ENCODE data around the gene SLC1A3. TPM values are rescaled to one million over a fixed set of nuclear protein-coding genes. Genes with fewer than 3 reads are reported as not detected.

Gene SLC1A3
- total RNA-seq, 2 donors from 2014 or later = 24.1 to 44.4 TPM

DNA sequence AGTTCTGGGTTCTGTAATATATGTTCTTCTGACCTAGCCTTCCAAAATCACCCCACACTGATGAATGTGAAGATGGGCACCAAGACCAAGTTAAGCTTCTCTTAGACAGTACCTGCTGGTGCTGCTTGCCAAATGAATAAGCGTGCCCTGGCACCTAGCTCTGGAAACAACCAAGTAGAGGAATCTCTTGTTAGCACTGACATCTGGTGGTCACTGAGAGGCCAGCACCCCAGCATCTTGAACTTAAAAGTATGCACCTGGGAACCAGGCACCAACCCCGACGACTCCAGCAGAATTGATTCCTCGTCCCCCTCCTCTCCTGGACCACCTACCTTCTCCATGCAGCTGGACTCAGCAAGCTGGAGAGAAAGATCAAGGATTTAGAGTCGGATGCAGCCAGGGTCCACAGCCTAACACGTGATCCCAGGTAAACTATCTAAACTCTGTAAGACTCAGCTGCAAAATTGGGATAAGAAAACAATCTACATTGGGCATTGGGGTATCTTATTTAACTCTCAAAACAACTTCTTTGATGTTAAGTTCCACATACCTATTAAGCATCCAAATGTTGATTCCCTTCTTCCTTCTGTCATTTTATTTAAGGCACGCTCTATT is 89.8 kb downstream of the SLC1A3 start:
- intact Hi-C loops (cut with DNase I) = no loop called here
- no peak for DNase-seq (ENCODE audit: low spot score)

DNA sequence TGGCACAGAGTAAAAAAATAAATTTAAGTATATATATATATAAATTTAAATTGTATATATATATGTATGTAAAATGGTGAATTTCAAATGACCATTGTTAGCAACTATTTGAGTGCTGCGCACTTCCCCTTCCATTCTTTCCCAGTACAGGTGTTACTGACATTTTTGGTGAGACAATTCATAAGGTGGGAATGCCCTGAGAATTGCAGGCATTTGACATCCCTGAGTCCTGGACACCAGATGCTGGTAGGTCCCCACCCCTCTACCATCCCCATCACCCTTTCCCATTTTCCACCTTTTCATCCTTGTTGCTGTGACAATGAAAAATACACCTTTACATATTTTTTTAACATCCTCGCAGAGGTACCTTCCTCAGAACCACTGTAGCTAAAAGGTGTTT is 91.6 kb downstream of the SLC1A3 start:
- DNase-seq (ENCODE audit: low spot score) = no peak
- intact Hi-C loops (cut with DNase I) = no loop called here

DNA sequence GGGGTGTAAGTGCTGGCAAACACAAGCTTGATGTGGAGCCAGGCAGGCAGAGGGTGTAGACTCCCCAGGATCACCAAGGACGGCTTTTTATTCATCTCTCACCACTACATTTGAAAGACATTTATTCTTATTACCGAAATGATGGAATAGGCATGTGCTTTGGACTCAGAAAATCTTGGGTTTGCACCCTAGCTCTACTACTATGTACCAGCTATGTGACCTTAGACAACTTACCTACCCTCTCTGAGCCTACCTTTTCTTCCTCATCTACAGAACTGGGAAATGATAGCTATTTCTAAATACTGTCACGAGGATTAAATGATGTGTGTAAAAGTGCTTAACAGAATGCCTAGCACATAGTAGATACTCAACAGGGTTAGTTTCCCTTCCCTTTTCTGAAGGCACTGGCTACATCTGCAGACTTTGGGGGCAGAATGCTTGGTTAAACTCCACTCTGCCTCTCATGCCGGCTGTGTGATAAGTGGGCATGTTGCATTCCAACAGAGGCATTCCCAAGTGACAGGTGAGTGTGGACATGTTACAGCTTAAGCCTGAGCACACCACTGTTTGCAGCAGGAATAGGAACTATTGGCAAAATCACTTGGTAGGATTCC is 94.8 kb downstream of the SLC1A3 start:
- no peak for DNase-seq (ENCODE audit: low spot score)
- intact Hi-C loops (cut with DNase I) = no loop called here

DNA sequence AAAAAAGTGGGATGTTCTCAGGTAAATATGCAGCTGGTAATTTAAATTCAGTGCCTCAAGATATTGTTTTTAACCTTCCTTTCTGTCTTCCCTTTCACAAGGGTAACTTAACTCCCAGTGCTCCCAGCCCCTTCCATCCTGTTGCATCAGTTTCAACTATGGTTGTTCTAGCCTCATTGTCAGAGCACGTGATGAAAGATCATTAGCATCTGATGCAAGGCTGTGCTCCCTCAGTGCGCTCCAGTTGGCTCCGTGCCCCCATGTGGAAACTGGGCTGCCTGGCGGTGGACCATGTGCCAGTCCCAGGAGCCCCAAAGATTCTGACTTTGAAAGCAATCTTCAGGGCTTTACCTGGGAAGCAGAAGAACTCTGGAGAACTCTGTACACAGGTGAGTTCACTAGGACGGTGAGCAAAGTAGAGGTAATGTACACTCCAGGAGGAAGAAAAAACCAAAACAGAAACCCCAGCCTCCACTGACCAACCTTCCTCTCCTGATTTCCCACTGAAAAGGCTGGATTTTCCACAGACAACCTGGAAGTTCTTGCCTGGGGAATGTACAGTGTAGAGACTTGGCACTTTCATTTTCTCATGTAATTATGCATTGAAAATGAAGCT is 96.9 kb downstream of the SLC1A3 start:
- DNase-seq (ENCODE audit: low spot score) = no peak
- intact Hi-C loops (cut with DNase I) = no loop called here

DNA sequence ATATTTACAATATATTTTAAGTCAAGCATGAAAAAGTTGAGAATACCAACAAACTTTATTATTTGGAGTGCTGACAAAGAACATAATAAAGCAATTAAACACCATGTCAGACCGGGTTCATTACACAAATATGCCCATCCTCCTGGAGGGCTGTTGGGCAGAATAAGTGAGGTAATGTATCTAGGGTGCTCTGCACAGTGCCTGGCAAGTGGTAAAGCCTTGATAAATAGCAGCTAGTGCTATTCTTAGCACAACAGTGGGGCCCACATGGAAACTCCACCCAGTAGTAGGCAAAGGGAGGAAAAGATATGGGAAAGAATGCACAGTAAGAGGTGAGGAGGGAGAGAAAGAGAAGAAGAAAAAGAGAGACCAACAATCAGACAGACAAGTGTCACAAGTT is 97.7 kb downstream of the SLC1A3 start:
- intact Hi-C loops (cut with DNase I) = no loop called here
- DNase-seq (ENCODE audit: low spot score) = no peak

DNA sequence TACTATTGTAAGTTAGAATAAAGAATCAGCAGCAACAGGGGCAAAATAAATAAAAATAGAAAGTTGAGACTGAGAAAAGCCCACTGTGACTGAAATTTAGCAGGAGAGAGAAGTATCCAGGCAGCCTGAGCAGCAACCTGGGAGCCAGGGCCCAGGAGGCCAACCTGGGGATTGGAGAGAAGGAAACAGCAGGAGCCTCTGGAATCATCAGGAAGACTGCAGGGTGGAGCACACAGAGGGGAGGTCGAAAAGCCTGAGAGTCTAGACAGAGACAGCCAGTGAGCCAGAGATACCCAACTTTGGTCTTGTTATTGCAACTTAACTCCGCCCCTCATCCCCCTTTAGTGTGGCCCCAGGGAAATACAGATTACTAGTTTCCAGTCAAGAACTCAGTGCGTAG is 98.6 kb downstream of the SLC1A3 start:
- no peak for DNase-seq (ENCODE audit: low spot score)
- intact Hi-C loops (cut with DNase I) = no loop called here

DNA sequence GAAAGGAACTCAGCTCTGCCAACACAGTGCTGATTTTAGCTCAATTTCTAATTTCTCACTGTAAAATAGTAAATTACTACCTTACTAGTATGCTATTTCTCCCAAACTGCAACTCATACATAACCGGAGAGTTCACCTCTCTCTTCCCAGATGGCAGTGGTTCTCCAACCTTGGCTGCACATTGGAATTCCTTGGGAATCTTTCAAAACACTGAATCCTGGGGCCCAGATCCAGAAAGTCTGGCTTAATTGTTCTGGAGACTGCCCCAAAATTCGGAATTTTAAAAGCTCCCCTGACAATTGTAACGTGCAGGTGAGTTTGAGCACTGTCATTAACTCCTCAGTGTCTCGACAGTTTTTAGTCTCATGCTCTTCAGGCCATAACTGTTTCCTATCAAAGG is 100.3 kb downstream of the SLC1A3 start:
- DNase-seq (ENCODE audit: low spot score) = no peak
- intact Hi-C loops (cut with DNase I) = no loop called here

DNA sequence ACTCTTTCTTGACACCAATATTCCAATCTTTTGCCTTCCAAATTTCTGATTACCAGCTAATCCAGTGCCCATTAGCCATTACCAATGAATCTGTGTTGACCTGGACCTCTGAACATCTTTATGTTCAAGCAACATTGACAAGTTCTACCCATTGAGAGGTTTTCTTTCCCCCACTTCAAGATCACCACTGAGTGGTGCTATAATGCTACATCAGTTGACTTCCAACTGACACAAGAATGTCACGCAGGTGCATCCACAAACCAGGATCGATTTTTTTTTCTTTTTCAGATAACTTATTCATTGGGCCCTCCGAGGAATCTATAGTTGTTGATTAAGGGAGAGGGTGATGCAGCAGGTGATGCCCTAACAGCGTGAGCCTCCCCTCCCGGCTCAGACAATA is 102.6 kb downstream of the SLC1A3 start:
- intact Hi-C loops (cut with DNase I) = no loop called here
- no peak for DNase-seq (ENCODE audit: low spot score)

DNA sequence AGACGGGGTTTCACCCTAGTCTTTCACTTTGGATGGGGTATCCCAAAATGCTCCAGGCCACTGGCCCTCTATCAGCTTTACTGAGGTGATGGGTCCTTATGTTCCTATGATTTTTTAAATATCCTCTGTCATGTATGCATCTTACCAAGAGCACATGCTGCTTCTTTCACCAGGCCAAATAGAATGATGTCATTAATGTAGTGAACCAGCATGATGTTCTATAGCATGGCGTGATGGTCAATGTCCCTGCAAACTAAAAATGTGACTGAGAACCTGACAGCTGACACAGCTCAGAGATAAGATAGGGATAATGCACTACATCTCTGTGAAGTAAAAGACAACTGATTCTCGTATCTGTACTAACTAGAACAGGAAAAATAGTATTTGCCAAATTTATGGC is 103.6 kb downstream of the SLC1A3 start:
- no peak for DNase-seq (ENCODE audit: low spot score)
- intact Hi-C loops (cut with DNase I) = no loop called here

DNA sequence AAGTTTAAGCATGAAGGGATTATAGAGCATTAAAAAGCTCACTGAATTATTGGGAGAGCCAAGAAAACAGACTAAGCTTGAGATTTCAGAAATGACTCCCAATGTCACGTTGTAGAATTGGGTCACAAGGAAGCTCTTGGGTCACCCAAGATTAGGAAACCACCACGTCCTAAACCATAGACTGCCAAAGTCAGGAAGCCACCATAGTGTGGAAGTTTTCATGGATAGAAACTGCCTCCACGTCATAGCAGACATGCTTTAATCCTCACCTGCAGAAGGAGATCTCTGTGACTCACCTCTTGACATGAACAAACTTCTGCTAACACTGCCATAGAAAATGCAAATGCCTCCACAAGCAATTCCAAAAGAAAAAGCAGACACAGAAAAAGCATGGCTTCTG is 106.3 kb downstream of the SLC1A3 start:
- intact Hi-C loops (cut with DNase I) = no loop called here
- DNase-seq (ENCODE audit: low spot score) = no peak

DNA sequence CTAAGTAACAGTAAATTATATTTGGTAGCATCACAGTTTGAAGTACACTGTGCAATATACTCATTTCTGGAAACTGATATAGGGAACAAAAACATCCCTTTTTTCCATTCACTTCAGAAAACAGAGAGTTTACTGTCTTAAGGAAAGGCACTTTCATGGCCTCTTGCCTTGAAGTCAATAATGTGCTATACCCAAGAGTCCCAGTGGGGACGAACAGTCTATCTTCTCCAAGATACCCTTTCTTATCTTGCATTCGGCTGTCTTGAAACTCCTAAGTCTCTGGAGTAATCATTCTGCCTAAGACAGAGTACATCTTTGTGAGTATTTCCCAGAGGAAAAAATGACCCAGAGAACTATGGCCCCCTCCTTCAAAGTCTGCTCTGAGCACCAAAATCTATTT is 107.1 kb downstream of the SLC1A3 start:
- intact Hi-C loops (cut with DNase I) = no loop called here
- DNase-seq (ENCODE audit: low spot score) = no peak

DNA sequence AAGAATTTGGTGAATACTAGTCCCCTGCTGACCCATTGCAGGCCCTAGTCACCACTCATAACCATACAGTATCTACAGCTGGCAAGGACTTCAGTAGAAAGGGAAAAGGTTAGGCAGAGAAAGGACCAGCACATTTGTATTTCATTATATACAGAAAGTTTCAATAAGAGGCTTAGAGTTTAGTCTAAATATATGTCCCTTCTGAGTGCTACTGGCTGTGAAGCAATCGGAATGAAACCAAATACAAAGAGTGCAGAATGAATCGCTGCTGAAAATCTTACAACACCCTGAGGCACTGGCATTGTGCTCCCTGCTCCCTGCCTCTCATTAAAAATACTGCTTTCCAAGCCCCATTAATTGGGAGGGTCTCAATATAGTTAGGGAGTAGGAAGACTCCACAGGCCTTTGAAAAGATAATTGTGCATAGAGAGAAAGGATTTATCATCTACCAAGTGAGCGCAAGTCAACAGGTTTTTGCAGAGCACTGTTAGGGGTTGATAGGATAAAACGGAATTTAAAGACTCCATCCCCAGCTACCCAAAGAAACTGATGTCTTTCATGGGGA is 110.8 kb downstream of the SLC1A3 start:
- DNase-seq (ENCODE audit: low spot score) = no peak
- intact Hi-C loops (cut with DNase I) = no loop called here

DNA sequence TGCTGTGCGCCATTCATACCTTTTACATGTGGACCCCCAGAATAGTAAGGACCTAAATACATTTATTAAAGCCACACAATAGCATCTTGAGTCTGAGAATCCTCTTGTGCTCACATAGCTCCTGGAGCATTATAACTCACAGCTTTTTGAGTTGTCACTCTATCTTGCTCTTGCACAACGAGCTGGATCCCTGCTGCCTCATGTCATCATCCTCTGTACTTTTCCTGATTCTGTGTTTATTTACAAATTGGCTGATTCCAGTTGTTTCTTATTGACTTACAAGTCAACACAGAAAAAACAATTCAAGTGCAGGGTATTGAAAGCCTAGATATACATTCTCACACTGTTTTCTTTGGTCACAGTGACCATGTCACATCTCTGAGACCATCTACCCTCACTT is 112.9 kb downstream of the SLC1A3 start:
- intact Hi-C loops (cut with DNase I) = no loop called here
- no peak for DNase-seq (ENCODE audit: low spot score)

DNA sequence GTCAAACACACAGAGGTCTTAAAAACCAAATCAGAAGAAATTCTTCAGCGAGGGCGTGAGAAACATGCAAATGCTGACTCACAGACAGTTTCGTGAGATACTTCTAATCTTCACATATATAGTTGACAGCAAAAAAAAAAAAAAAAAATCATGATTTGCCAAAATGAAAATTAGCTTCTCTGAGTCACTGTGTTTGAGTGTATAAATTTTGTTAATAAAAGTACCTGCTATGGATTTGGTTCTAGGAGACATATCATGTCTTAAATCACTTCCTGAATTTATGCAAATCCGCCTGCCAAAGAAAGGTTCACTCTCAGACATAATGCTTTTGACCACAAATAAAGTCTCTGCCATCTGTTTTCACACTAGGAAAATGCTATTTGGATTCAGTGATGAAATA is 114.3 kb downstream of the SLC1A3 start:
- intact Hi-C loops (cut with DNase I) = no loop called here
- DNase-seq (ENCODE audit: low spot score) = no peak

DNA sequence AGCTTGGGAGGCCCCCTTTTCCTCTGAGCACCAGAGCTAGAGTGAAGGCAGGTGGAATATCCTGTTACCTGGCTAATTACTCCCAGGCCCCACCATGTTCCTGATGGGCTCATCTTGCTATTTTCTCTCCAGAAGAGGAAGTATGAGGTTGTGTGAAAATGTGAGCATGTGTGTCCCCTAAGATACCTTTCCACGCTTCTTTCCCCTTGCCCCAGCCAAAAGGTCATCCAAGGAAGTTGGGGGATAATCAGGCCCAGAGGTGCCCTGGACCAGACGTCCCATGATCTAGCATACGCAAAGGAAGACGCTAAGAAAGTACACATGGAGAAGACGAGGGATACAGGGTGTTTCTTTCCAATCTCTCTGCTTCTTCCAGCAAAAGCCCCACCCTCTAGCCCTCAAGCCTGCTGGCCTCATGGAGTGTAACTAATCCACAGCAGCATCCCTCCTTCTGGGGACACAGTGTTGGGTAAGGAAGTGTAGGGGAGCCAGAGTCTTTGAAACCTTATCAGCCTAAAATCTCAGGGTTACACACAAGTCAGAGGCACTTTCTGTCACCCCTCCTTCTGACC is 115.3 kb downstream of the SLC1A3 start:
- intact Hi-C loops (cut with DNase I) = no loop called here
- no peak for DNase-seq (ENCODE audit: low spot score)

DNA sequence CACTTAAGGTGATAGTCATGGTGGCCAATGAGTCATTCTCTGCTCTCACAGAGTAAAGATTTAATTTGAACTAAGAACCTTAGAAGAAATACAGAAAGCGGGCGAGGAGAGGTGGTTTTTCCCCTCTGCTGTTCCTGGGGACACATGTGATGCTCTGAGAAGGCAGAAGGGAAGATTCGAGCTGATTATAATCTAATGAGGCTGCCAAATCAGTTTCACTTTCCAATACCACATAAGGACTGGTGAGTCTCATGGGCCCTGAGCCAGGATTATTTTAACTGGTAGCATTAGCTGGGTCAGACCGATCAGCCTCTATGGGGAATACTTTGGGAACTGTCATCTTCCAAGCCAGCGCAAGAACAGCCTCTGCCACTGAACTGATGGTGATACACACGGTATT is 116.5 kb downstream of the SLC1A3 start:
- intact Hi-C loops (cut with DNase I) = no loop called here
- no peak for DNase-seq (ENCODE audit: low spot score)

DNA sequence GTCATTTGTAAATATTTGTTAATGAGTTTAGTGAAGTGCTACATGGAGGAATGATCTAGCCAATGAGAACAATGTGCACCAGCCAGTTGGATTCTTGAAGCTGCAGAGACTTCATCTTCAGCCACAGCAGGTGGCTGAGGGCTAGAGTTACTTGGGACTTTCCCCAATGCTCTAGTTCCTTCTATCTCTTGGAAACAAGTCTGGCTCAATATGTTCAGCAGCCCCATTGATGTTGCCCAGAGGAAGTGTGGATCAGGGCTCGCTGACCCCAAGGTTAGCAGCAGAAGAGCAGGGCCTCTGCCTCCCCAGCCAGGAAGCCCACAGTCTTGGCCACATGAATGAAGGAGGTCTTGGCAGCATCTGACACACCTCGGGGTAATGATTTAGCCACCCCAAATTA is 117.5 kb downstream of the SLC1A3 start:
- intact Hi-C loops (cut with DNase I) = no loop called here
- no peak for DNase-seq (ENCODE audit: low spot score)

DNA sequence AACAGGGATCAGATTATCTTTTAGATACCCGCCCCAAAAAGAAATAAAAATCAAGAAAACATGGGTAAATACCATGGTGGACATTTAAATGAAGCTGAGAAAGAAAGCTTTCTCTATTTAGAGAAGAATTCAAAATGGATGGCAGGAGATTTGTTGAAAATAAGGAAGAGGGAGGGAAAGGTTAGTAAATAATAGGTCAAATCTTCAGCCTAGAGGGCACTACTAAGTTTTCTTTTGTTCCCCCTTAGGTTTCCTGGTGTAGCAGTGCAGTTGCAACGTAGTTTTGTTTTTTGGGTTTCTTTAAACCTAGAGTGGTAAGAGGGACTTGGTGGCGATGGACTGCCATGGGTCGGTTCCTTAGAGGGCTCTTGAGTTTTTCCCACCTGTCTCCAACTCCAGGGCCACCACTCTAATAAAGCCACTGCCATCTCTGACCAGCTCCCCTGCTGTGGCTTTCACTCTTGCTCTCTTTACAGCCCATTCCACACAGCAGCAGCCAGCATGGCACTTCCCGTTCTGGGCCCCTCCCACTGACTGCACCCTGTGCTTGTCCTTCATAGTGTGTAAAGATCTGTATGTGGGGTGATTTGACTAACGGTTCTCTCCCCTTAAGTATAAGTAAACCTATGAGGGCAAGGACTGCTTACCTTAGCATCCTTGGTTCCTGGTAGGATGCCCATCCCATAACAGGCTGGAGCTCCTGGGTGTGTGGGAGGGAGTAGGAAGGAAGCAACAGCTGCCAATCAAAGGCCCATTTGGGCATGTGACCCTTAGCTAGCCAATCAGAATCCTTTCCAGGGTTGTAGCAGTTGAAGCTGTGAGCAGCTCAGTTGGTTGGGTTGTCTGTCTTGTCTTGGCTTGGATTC is 118.3 kb downstream of the SLC1A3 start:
- DNase-seq (ENCODE audit: low spot score) = peak; percentile 81
- intact Hi-C loops (cut with DNase I) = no loop called here

DNA sequence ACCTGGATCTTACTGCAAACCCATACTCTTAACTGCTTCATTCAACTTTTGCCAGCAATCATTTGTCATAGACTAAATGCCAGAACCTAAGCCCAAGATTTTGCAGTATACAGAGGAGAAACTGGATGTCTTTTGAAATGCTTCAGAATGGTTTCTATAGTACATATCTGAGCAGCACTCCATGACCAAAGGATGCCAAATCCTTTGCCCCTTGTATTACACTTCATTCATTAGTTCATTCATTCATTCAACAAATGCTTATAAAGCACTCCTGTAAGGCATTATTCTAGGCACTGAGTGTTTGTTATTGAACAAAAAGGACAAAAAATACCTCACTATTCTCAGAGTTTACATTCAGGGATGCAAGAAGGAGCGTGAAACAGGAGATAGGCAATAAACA is 119.9 kb downstream of the SLC1A3 start:
- intact Hi-C loops (cut with DNase I) = no loop called here
- no peak for DNase-seq (ENCODE audit: low spot score)

DNA sequence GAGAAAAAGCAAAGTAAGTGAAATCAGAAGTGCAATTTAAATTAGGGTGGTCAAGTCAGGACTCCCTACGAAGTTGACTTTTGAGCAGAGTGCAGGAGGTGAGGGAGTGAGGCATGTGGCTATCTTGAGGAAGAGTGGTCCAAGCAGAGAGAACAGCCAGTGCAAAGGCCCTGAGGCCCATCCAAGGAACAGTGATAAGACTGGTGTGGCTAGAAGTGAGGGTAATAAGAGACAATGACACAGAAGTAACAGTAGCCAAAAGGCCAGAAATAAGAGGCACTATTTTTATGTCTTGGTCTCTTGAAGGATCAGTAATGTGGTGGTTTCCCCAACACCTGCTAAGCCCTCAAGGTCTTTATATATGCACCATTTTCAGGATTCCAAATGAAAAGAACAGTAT is 120.4 kb downstream of the SLC1A3 start:
- intact Hi-C loops (cut with DNase I) = no loop called here
- no peak for DNase-seq (ENCODE audit: low spot score)

Data from posterior vena cava (tissue), 2 donors.